Measurements from ENCODE around the gene SDHAF4. TPM values are rescaled to one million over a fixed set of nuclear protein-coding genes. Genes with fewer than 3 reads are reported as not detected.
"Not testable (repeated sequence)": the region's sequence is repeated elsewhere in the genome, so short reads cannot be mapped to it uniquely, and the experiment has no call there.

The SDHAF4 gene
- total RNA-seq, 4 donors from 2014 or later: 2.0 to 8.6 (median 4.2) TPM

DNA sequence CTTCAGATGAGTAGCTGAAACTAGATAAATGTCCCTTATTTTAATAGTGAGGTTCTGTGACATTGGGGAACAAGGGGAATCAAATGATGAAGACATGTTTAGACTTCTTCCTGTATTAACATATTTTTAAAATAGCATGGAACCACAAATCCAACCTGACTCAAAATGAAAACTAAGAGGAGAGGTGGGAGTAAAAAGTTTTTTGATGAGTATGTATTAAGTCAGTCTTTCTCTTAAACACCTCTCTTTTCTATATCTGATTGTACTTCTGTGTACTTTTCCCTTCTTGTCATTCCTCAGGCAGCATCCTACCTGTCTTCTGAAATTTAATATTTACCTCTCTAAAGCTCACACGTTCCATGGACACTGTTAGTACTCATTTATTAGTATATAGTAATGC is 8.7 kb upstream of the SDHAF4 start:
- WGBS, 2 donors: 68 to 79% methylated on average over 1 of the region's 1 CpG
- H3K27ac ChIP-seq: no peak overlapping the region
- H3K27me3 ChIP-seq: no peaks in the 10 kb centered on the region
- intact Hi-C loops (cut with DNase I): no loop called here
- no peak for DNase-seq
- no peak overlapping the region for H3K4me3 ChIP-seq
- TF ChIP-seq POLR2A (IDR thresholded peaks at IDR 0.05): no peak
- TF ChIP-seq, protein P1, sequence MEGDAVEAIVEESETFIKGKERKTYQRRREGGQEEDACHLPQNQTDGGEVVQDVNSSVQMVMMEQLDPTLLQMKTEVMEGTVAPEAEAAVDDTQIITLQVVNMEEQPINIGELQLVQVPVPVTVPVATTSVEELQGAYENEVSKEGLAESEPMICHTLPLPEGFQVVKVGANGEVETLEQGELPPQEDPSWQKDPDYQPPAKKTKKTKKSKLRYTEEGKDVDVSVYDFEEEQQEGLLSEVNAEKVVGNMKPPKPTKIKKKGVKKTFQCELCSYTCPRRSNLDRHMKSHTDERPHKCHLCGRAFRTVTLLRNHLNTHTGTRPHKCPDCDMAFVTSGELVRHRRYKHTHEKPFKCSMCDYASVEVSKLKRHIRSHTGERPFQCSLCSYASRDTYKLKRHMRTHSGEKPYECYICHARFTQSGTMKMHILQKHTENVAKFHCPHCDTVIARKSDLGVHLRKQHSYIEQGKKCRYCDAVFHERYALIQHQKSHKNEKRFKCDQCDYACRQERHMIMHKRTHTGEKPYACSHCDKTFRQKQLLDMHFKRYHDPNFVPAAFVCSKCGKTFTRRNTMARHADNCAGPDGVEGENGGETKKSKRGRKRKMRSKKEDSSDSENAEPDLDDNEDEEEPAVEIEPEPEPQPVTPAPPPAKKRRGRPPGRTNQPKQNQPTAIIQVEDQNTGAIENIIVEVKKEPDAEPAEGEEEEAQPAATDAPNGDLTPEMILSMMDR (IDR thresholded peaks at IDR 0.05): no peak
- H3K36me3 ChIP-seq: peaks cover 0 to 39% (median 0%) of the 10 kb centered on the region in 3 donors
- no peaks in the 10 kb centered on the region for H3K9me3 ChIP-seq
- no peaks in the 10 kb centered on the region for H3K4me1 ChIP-seq

DNA sequence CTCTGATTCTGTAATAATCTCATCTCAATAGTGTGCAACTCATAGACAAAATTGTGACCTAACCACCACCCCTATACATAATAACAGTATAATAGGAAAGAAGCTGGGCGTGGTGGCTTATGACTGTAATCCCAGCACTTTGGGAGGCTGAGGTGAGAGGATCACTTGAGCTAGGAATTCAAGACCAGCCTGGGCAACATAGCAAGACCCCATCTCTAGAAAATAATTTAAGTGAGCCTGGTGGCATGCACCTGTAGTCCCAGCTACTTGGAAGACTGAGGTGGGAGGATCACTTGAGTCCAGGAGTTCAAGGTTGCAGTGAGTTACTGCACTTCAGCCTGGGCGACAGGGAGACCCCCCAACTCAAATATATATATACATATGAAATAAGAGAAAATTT is 4.3 kb upstream of the SDHAF4 start:
- DNase-seq; H3K4me3 ChIP-seq; H3K27me3 ChIP-seq; H3K9me3 ChIP-seq; intact Hi-C loops (cut with DNase I); H3K27ac ChIP-seq: not testable (repeated sequence)
- Histone ChIP-seq H3K4me1 (peaks cover 0 to 13% (median 0%) of the 10 kb centered on the region in 3 donors), H3K36me3 (peaks cover 0 to 33% (median 0%) of the 10 kb centered on the region in 3 donors)
- WGBS, 2 donors: 80 to 81% methylated on average over 2 of the region's 2 CpGs

DNA sequence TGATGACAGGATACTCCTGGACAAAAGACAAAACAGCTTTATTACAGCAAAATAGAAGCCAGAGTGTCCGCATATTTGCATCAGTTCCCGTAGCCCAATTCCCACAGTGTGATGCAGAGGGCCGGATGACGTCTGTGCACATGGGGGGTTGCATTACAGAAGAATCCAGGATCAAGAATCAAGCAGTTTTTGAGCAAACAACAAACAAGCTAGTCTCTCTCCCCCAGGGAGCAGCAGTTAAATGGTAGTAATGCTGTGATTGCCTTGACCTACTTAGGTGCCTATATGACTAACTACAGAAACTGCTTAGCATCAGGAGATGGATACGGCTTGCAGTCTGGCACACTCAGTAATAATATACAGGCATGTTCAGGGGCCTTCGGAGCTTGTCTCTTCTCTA is 3.2 kb upstream of the SDHAF4 start:
- no peak for TF ChIP-seq POLR2A (IDR thresholded peaks at IDR 0.05)
- TF ChIP-seq, protein P1 (IDR thresholded peaks at IDR 0.05): no peak
- no peak for DNase-seq
- intact Hi-C loops (cut with DNase I): no loop called here
- Histone ChIP-seq H3K4me1 (peaks cover 0 to 20% (median 4%) of the 10 kb centered on the region in 3 donors), H3K4me3 (no peak overlapping the region), H3K9me3 (no peaks in the 10 kb centered on the region), H3K36me3 (peaks cover 0 to 23% (median 0%) of the 10 kb centered on the region in 3 donors), H3K27me3 (no peaks in the 10 kb centered on the region), H3K27ac (no peak overlapping the region)
- WGBS, 2 donors: 66 to 82% methylated on average over 6 of the region's 6 CpGs

DNA sequence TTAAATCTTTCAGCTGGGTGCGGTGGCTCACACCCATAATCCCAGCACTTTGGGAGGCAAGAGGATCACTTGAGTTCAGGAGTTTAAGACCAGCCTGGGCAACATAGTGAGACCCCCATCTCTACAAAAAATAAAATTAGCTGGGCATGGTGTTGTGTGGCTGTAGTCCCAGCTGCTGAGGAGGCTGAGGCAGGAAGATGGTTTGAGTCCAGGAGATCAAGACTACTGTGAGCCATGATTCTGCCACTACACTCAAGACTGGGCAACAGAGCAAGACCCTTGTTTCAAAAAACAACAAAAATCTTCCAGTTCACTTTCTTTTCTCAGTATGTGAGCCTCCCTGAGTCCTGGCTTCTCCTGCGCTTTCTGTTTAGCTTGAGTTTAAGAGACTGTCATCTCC is 7.9 kb downstream of the SDHAF4 start:
- no peaks in the 10 kb centered on the region for H3K9me3 ChIP-seq
- no peak overlapping the region for H3K4me3 ChIP-seq
- WGBS, 2 donors: 100% methylated on average over 2 of the region's 2 CpGs
- peaks cover 0 to 21% (median 0%) of the 10 kb centered on the region in 3 donors for H3K4me1 ChIP-seq
- DNase-seq: no peak
- peaks cover 0 to 15% (median 0%) of the 10 kb centered on the region in 3 donors for H3K36me3 ChIP-seq
- no peak overlapping the region for H3K27ac ChIP-seq
- intact Hi-C loops (cut with DNase I): no loop called here
- no peak for TF ChIP-seq POLR2A (IDR thresholded peaks at IDR 0.05)
- TF ChIP-seq, protein P1 (IDR thresholded peaks at IDR 0.05): no peak
- no peaks in the 10 kb centered on the region for H3K27me3 ChIP-seq

DNA sequence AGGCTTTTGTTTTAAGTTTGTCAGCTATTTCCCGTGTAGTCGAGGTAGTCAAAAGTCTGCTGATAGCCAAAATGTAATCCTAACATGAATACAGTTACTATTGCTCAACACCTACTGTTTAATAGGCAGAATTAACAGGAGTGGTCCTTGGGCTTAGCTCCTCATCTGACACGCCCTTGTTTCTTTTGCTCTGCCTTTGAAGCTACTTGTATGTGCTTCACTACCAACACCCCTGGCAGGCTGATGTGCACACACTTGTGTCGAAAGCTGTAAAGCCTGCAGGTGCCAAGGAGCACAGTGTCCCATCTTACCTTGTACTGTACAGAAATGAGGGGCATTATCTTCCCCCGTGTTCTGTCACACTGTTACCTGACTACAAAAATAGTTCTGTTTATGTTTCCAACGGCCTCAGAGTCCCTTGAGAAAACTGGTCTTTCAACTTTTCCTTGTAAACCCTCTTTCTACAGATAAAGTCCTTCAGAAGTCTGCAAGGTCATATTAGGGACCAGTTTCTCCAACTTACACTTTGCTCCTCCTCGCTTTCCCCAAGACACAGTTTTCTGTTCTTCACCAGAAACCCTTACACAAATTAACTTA is 9.3 kb downstream of the SDHAF4 start:
- TF ChIP-seq, protein P1 (IDR thresholded peaks at IDR 0.05): no peak
- TF ChIP-seq POLR2A (IDR thresholded peaks at IDR 0.05): no peak
- no peak for DNase-seq
- Histone ChIP-seq H3K27me3 (no peaks in the 10 kb centered on the region), H3K4me3 (no peak overlapping the region), H3K27ac (peak overlapping the region in 1 of 4 donors; percentile 53), H3K4me1 (peaks cover 0 to 21% (median 0%) of the 10 kb centered on the region in 3 donors), H3K9me3 (no peaks in the 10 kb centered on the region), H3K36me3 (peaks cover 0 to 19% (median 0%) of the 10 kb centered on the region in 3 donors)
- 41 to 44% methylated on average over 7 of the region's 7 CpGs for WGBS, 2 donors
- intact Hi-C loops (cut with DNase I): no loop called here

Measured in esophagus squamous epithelium (tissue), 5 donors.